GM23338 (cell line): ENCODE measurements around the gene RANBP6. TPM values are rescaled to one million over a fixed set of nuclear protein-coding genes. Genes with fewer than 3 reads are reported as not detected.

ENCODE experiments used
- ATAC-seq: fragments of 200-7000 bp; cut with Tn5 transposase; 3 replicates; pipeline ENCODE4 v1.9.1; 2020
- DNase-seq: peaks from one replicate; pipeline ENCODE4 v3.0.0-alpha.2; 2015; ENCODE audit warnings: low spot score
- H2AFZ ChIP-seq: fragments of 200-600 bp; sonication (generic); 2 replicates; pipeline ENCODE4 v1.8.0; 2016; ENCODE audit warnings: antibody characterized with exemption, mild to moderate bottlenecking, moderate library complexity
- H3F3A ChIP-seq: fragments of 200-600 bp; sonication (generic); replicated peaks from 2 replicates; pipeline ENCODE4 v1.8.0; 2017; ENCODE audit warnings: antibody characterized with exemption, mixed run types, low read depth
- H3K27ac ChIP-seq: fragments of 200-600 bp; sonication (generic); 2 replicates; pipeline ENCODE4 v1.6.1; 2016; ENCODE audit warnings: low read depth
- H3K27me3 ChIP-seq: fragments of 200-600 bp; sonication (generic); 2 replicates; pipeline ENCODE4 v1.8.0; 2016; ENCODE audit warnings: mild to moderate bottlenecking, mixed run types, moderate library complexity; ENCODE audit not compliant: insufficient read depth
- H3K36me3 ChIP-seq: fragments of 200-600 bp; sonication (generic); 2 replicates; pipeline ENCODE4 v1.8.0; 2016; ENCODE audit warnings: mild to moderate bottlenecking; ENCODE audit not compliant: insufficient read depth
- H3K4me1 ChIP-seq: fragments of 200-600 bp; sonication (generic); 2 replicates; pipeline ENCODE4 v1.8.0; 2016; ENCODE audit warnings: mild to moderate bottlenecking, moderate library complexity; ENCODE audit not compliant: insufficient read depth
- H3K4me2 ChIP-seq: fragments of 200-600 bp; sonication (generic); 2 replicates; pipeline ENCODE4 v1.7.1; 2017; ENCODE audit warnings: mixed run types
- H3K4me3 ChIP-seq: fragments of 200-600 bp; sonication (generic); 2 replicates; pipeline ENCODE4 v1.6.1; 2016; ENCODE audit warnings: mixed run types
- H3K79me2 ChIP-seq: fragments of 200-600 bp; sonication (generic); replicated peaks from 2 replicates; pipeline ENCODE4 v1.8.0; 2017; ENCODE audit warnings: mild to moderate bottlenecking; ENCODE audit not compliant: insufficient read depth
- H3K9me2 ChIP-seq: fragments of 200-600 bp; sonication (generic); 2 replicates; pipeline ENCODE4 v1.8.0; 2017; ENCODE audit not compliant: insufficient read depth
- H4K20me1 ChIP-seq: fragments of 200-600 bp; sonication (generic); replicated peaks from 2 replicates; pipeline ENCODE4 v1.8.0; 2017; ENCODE audit warnings: mild to moderate bottlenecking; ENCODE audit not compliant: insufficient read depth
- H3K27ac Mint-ChIP-seq: 2 replicates; pipeline ENCODE4 v1.8.0; 2020; ENCODE audit warnings: inconsistent platforms, mild to moderate bottlenecking, moderate library complexity, mixed read lengths
- H3K27me3 Mint-ChIP-seq: 3 replicates; pipeline ENCODE4 v1.8.0; 2022; ENCODE audit warnings: low read depth, mild to moderate bottlenecking, moderate library complexity, mixed read lengths, inconsistent platforms; ENCODE audit not compliant: insufficient read depth, poor library complexity
- H3K36me3 Mint-ChIP-seq: 3 replicates; pipeline ENCODE4 v1.8.0; 2021; ENCODE audit warnings: low read depth, mild to moderate bottlenecking, inconsistent platforms, moderate library complexity, mixed read lengths
- H3K4me1 Mint-ChIP-seq: 3 replicates; pipeline ENCODE4 v1.8.0; 2020; ENCODE audit warnings: mild to moderate bottlenecking, inconsistent platforms, mixed read lengths
- H3K4me3 Mint-ChIP-seq: 3 replicates; pipeline ENCODE4 v1.8.0; 2021; ENCODE audit warnings: moderate library complexity, mild to moderate bottlenecking, inconsistent platforms, mixed read lengths
- H3K9me3 Mint-ChIP-seq: 3 replicates; pipeline ENCODE4 v1.8.0; 2020; ENCODE audit warnings: moderate library complexity, mild to moderate bottlenecking, inconsistent platforms, mixed read lengths
- CREB1 ChIP-seq: fragments of 250-450 bp; sonication (Bioruptor Pico); IDR thresholded peaks from 2 replicates; pipeline ENCODE4 v1.5.0; 2020; ENCODE audit warnings: low read depth, mild to moderate bottlenecking, moderate library complexity
- EZH2 ChIP-seq: fragments of 200-600 bp; sonication (generic); IDR thresholded peaks from one replicate; pipeline ENCODE4 v1.8.0; 2017; ENCODE audit warnings: antibody characterized with exemption, mild to moderate bottlenecking, low read depth; ENCODE audit not compliant: unreplicated experiment
- EZH2phosphoT487 ChIP-seq: fragments of 200-600 bp; sonication (generic); IDR thresholded peaks from one replicate; pipeline ENCODE4 v1.8.1; 2018; ENCODE audit warnings: antibody characterized with exemption; ENCODE audit not compliant: unreplicated experiment
- JUNB ChIP-seq: IDR thresholded peaks from one replicate; pipeline ENCODE4 v1.6.1; 2016; ENCODE audit warnings: antibody characterized with exemption; ENCODE audit not compliant: unreplicated experiment
- NANOG ChIP-seq: IDR thresholded peaks from 2 replicates; pipeline ENCODE4 v1.6.1; 2016; ENCODE audit warnings: antibody characterized with exemption, borderline replicate concordance
- POLR2AphosphoS5 ChIP-seq: IDR thresholded peaks from 2 replicates; pipeline ENCODE4 v1.6.1; 2016; ENCODE audit warnings: antibody characterized with exemption, low read depth
- STAT1 ChIP-seq: IDR thresholded peaks from one replicate; pipeline ENCODE4 v1.6.1; 2016; ENCODE audit warnings: antibody characterized with exemption; ENCODE audit not compliant: unreplicated experiment
- ZNF114 ChIP-seq: fragments of 250-450 bp; sonication (Bioruptor Pico); IDR thresholded peaks from 2 replicates; pipeline ENCODE4 v1.5.0; 2020; ENCODE audit warnings: mild to moderate bottlenecking, moderate library complexity
- ZNF331 ChIP-seq: fragments of 250-450 bp; sonication (Bioruptor Pico); IDR thresholded peaks from 2 replicates; pipeline ENCODE4 v1.5.0; 2020; ENCODE audit warnings: low read depth, mild to moderate bottlenecking, moderate library complexity
- polyA plus RNA-seq: library from polyadenylated mRNA; unstranded; fragments of >200 nt; fragmentation: Nextera tagmentation; extraction: Ambion mirVana; gene quantifications from 2 replicates; pipeline ENCODE4 v1.2.1, GENCODE V29; 2016
- total RNA-seq: library from RNA; depleted of rRNA; stranded (reverse); fragments of >200 nt; shearing (Covaris generic); gene quantifications from 2 replicates; pipeline ENCODE4 v1.2.3, GENCODE V29; 2014
- TF ChIP-seq, protein P1 (sequence below): IDR thresholded peaks from 2 replicates; pipeline ENCODE4 v1.6.1; 2016; ENCODE audit warnings: antibody characterized with exemption
- TF ChIP-seq, protein P2 (sequence below): fragments of 250-450 bp; sonication (Bioruptor Pico); IDR thresholded peaks from 2 replicates; pipeline ENCODE4 v1.5.0; 2020; ENCODE audit warnings: mild to moderate bottlenecking, moderate library complexity
- TF ChIP-seq, protein P3 (sequence below), 2 experiments: fragments of 200-600 bp in 1 of 2; sonication (generic) in 1 of 2; conservative IDR thresholded peaks; 2 replicates each; pipeline versions ENCODE4 v1.5.1 to v1.6.1; 2016 to 2017; ENCODE audit warnings: antibody characterized with exemption in 2 of 2, low read depth in 2 of 2, mild to moderate bottlenecking in 2 of 2, moderate library complexity in 1 of 2
- TF ChIP-seq, protein P4 (sequence below): IDR thresholded peaks from one replicate; pipeline ENCODE4 v1.6.1; 2018; ENCODE audit warnings: antibody characterized with exemption; ENCODE audit not compliant: unreplicated experiment

RANBP6 gene
- total and polyA plus RNA-seq, 2 experiments from 2014 or later = 9.4 to 26.4 TPM

DNA sequence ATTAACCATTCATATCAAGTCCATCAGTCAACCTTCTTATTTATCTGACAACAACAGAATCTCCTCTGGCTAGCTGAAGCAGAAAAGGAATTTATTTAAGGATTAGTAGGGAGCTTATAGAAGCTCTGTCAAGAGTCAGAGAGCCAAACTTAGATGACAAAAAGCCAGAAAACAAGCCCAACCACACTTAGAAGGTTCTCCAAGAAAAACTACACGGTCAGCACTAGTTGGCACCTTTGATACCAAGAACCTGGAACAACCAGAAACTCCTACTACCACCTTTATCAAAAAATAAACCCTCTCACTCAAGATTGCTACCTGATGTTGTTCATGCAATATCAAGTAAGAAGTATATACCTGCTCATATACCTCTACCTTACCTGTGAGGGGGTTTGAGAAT is 36.9 kb downstream of the RANBP6 start:
- H3K27ac ChIP-seq = no peak overlapping the region
- no peaks in the 10 kb centered on the region; the same call in 1 of the 3 replicates for H3K9me3 Mint-ChIP-seq
- no peaks in the 10 kb centered on the region for H3F3A ChIP-seq
- H3K36me3 ChIP-seq = 0 out of 2 replicates have a peak, but pooled peaks cover 5% of the 10 kb centered on the region
- no peaks in the 10 kb centered on the region; the same call in none of the 2 replicates for H4K20me1 ChIP-seq
- no peak for ATAC-seq
- DNase-seq = no peak
- H3K36me3 Mint-ChIP-seq = peaks cover 21% of the 10 kb centered on the region; the same call in 2 of the 3 replicates
- H3K4me3 Mint-ChIP-seq = no peak overlapping the region
- H3K4me1 ChIP-seq = no peaks in the 10 kb centered on the region
- no peak overlapping the region for H2AFZ ChIP-seq
- no peaks in the 10 kb centered on the region for H3K27me3 ChIP-seq
- H3K4me1 Mint-ChIP-seq = no peaks in the 10 kb centered on the region
- H3K4me2 ChIP-seq = no peak overlapping the region
- H3K79me2 ChIP-seq = no peaks in the 10 kb centered on the region
- H3K4me3 ChIP-seq = no peak overlapping the region
- no peaks in the 10 kb centered on the region for H3K9me2 ChIP-seq
- peaks cover 2% of the 10 kb centered on the region for H3K27me3 Mint-ChIP-seq
- H3K27ac Mint-ChIP-seq = no peak overlapping the region
- TF ChIP-seq EZH2phosphoT487 (no peak), NANOG (no peak), EZH2 (no peak), CREB1 (CRISPR knock-in tag) (no peak), STAT1 (no peak), POLR2AphosphoS5 (no peak), ZNF331 (CRISPR knock-in tag) (no peak), ZNF114 (CRISPR knock-in tag) (no peak), JUNB (no peak)
- TF ChIP-seq, protein P1, sequence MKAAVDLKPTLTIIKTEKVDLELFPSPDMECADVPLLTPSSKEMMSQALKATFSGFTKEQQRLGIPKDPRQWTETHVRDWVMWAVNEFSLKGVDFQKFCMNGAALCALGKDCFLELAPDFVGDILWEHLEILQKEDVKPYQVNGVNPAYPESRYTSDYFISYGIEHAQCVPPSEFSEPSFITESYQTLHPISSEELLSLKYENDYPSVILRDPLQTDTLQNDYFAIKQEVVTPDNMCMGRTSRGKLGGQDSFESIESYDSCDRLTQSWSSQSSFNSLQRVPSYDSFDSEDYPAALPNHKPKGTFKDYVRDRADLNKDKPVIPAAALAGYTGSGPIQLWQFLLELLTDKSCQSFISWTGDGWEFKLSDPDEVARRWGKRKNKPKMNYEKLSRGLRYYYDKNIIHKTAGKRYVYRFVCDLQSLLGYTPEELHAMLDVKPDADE = no peak
- TF ChIP-seq, protein P2, sequence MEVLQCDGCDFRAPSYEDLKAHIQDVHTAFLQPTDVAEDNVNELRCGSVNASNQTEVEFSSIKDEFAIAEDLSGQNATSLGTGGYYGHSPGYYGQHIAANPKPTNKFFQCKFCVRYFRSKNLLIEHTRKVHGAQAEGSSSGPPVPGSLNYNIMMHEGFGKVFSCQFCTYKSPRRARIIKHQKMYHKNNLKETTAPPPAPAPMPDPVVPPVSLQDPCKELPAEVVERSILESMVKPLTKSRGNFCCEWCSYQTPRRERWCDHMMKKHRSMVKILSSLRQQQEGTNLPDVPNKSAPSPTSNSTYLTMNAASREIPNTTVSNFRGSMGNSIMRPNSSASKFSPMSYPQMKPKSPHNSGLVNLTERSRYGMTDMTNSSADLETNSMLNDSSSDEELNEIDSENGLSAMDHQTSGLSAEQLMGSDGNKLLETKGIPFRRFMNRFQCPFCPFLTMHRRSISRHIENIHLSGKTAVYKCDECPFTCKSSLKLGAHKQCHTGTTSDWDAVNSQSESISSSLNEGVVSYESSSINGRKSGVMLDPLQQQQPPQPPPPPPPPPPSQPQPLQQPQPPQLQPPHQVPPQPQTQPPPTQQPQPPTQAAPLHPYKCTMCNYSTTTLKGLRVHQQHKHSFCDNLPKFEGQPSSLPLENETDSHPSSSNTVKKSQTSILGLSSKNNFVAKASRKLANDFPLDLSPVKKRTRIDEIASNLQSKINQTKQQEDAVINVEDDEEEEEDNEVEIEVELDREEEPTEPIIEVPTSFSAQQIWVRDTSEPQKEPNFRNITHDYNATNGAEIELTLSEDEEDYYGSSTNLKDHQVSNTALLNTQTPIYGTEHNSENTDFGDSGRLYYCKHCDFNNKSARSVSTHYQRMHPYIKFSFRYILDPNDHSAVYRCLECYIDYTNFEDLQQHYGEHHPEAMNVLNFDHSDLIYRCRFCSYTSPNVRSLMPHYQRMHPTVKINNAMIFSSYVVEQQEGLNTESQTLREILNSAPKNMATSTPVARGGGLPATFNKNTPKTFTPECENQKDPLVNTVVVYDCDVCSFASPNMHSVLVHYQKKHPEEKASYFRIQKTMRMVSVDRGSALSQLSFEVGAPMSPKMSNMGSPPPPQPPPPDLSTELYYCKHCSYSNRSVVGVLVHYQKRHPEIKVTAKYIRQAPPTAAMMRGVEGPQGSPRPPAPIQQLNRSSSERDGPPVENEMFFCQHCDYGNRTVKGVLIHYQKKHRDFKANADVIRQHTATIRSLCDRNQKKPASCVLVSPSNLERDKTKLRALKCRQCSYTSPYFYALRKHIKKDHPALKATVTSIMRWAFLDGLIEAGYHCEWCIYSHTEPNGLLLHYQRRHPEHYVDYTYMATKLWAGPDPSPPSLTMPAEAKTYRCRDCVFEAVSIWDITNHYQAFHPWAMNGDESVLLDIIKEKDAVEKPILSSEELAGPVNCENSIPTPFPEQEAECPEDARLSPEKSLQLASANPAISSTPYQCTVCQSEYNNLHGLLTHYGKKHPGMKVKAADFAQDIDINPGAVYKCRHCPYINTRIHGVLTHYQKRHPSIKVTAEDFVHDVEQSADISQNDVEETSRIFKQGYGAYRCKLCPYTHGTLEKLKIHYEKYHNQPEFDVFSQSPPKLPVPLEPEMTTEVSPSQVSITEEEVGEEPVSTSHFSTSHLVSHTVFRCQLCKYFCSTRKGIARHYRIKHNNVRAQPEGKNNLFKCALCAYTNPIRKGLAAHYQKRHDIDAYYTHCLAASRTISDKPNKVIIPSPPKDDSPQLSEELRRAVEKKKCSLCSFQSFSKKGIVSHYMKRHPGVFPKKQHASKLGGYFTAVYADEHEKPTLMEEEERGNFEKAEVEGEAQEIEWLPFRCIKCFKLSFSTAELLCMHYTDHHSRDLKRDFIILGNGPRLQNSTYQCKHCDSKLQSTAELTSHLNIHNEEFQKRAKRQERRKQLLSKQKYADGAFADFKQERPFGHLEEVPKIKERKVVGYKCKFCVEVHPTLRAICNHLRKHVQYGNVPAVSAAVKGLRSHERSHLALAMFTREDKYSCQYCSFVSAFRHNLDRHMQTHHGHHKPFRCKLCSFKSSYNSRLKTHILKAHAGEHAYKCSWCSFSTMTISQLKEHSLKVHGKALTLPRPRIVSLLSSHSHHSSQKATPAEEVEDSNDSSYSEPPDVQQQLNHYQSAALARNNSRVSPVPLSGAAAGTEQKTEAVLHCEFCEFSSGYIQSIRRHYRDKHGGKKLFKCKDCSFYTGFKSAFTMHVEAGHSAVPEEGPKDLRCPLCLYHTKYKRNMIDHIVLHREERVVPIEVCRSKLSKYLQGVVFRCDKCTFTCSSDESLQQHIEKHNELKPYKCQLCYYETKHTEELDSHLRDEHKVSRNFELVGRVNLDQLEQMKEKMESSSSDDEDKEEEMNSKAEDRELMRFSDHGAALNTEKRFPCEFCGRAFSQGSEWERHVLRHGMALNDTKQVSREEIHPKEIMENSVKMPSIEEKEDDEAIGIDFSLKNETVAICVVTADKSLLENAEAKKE (CRISPR knock-in tag) = no peak
- TF ChIP-seq, protein P3, sequence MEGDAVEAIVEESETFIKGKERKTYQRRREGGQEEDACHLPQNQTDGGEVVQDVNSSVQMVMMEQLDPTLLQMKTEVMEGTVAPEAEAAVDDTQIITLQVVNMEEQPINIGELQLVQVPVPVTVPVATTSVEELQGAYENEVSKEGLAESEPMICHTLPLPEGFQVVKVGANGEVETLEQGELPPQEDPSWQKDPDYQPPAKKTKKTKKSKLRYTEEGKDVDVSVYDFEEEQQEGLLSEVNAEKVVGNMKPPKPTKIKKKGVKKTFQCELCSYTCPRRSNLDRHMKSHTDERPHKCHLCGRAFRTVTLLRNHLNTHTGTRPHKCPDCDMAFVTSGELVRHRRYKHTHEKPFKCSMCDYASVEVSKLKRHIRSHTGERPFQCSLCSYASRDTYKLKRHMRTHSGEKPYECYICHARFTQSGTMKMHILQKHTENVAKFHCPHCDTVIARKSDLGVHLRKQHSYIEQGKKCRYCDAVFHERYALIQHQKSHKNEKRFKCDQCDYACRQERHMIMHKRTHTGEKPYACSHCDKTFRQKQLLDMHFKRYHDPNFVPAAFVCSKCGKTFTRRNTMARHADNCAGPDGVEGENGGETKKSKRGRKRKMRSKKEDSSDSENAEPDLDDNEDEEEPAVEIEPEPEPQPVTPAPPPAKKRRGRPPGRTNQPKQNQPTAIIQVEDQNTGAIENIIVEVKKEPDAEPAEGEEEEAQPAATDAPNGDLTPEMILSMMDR (conservative IDR thresholded peaks at IDR 0.05; ENCODE audit: low read depth in 2 of 2) = no peak
- TF ChIP-seq, protein P4, sequence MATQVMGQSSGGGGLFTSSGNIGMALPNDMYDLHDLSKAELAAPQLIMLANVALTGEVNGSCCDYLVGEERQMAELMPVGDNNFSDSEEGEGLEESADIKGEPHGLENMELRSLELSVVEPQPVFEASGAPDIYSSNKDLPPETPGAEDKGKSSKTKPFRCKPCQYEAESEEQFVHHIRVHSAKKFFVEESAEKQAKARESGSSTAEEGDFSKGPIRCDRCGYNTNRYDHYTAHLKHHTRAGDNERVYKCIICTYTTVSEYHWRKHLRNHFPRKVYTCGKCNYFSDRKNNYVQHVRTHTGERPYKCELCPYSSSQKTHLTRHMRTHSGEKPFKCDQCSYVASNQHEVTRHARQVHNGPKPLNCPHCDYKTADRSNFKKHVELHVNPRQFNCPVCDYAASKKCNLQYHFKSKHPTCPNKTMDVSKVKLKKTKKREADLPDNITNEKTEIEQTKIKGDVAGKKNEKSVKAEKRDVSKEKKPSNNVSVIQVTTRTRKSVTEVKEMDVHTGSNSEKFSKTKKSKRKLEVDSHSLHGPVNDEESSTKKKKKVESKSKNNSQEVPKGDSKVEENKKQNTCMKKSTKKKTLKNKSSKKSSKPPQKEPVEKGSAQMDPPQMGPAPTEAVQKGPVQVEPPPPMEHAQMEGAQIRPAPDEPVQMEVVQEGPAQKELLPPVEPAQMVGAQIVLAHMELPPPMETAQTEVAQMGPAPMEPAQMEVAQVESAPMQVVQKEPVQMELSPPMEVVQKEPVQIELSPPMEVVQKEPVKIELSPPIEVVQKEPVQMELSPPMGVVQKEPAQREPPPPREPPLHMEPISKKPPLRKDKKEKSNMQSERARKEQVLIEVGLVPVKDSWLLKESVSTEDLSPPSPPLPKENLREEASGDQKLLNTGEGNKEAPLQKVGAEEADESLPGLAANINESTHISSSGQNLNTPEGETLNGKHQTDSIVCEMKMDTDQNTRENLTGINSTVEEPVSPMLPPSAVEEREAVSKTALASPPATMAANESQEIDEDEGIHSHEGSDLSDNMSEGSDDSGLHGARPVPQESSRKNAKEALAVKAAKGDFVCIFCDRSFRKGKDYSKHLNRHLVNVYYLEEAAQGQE = no peak
